SH-SY5Y (cell line): Measurements from ENCODE around the gene TSHZ1.

Source experiments
- GATA2 ChIP-seq: IDR thresholded peaks from 2 replicates; pipeline ENCODE4 v1.6.1; 2011; ENCODE audit warnings: mild to moderate bottlenecking, low read depth, low read length
- GATA3 ChIP-seq: IDR thresholded peaks from 2 replicates; pipeline ENCODE4 v1.6.1; 2011; ENCODE audit warnings: low read depth, mild to moderate bottlenecking, low read length, moderate library complexity

GRCh38 chr18:75213611-75214331 lies 3.2 kb downstream of the TSHZ1 start:
- TF ChIP-seq GATA2 (no peak), GATA3 (no peak)
